Measurements from ENCODE around the gene RNF151. TPM values are rescaled to one million over a fixed set of nuclear protein-coding genes. Genes with fewer than 3 reads are reported as not detected.

Gene RNF151
- not detected for total RNA-seq
- under 1 TPM in 1 of 6 donors, not detected in 5; 0.17 TPM for polyA plus RNA-seq (ENCODE audit: insufficient read length in 6 of 6)
- long read RNA-seq, donor 1 = 0 reads
- long read RNA-seq, donor 2 = 0 reads
- long read RNA-seq, donor 3 = 0 reads
- long read RNA-seq, donor 4 = 0 reads
- long read RNA-seq, donor 5 = 0 reads
- long read RNA-seq, donor 6 = 0 reads
- long read RNA-seq, donor 7 = 0 reads
- long read RNA-seq, donor 8 = 0 reads
- long read RNA-seq, donor 9 = 0 reads
- long read RNA-seq, donor 10 = 0 reads
- long read RNA-seq, donor 11 = 0 reads
- long read RNA-seq, donor 12 = 0 reads

GRCh38 chr16:1966460-1966859, at the start of gene RNF151:
TSS of gene RNF151 (plus strand) at chr16:1966856. CDS start at chr16:1966882, 26 bp downstream.
- Histone ChIP-seq H3K4me1 (peaks cover 27 to 51% of the 10 kb centered on the region in 2 donors), H3K9me3 (no peaks in the 10 kb centered on the region), H3K27ac (peak within 1 kb of the TSS in 1 of 2 donors; percentile 97), H3K36me3 (peaks cover 0 to 24% of the 10 kb centered on the region in 2 donors), H3K27me3 (no peaks in the 10 kb centered on the region), H3K4me3 (peak within 1 kb of the TSS; percentile 90 to 95)
- TF ChIP-seq CTCF (IDR thresholded peaks at IDR 0.05) = no peak
- intact Hi-C loops (cut with DNase I) = no loop called here
- ATAC-seq (no peak), DNase-seq (no peak)

GRCh38 chr16:1917056-1917664, 49.5 kb upstream of the RNF151 start:
- peaks cover 0 to 9% of the 10 kb centered on the region in 2 donors for H3K4me1 ChIP-seq
- no peaks in the 10 kb centered on the region for H3K9me3 ChIP-seq
- no peak for TF ChIP-seq CTCF (IDR thresholded peaks at IDR 0.05)
- DNase-seq (no peak), ATAC-seq (no peak)
- no peak overlapping the region for H3K4me3 ChIP-seq
- H3K36me3 ChIP-seq = no peaks in the 10 kb centered on the region
- intact Hi-C loops (cut with DNase I) = no loop called here
- no peak overlapping the region for H3K27ac ChIP-seq
- H3K27me3 ChIP-seq = peaks cover 55 to 92% of the 10 kb centered on the region in 2 donors

- no peak for TF ChIP-seq CTCF (IDR thresholded peaks at IDR 0.05)
- no peak for DNase-seq
- H3K4me3 ChIP-seq = no peak overlapping the region
- peaks cover 56 to 97% of the 10 kb centered on the region in 2 donors for H3K27me3 ChIP-seq
- no peak overlapping the region for H3K27ac ChIP-seq
- ATAC-seq = no peak
- no peaks in the 10 kb centered on the region for H3K9me3 ChIP-seq
- no peaks in the 10 kb centered on the region for H3K36me3 ChIP-seq
- H3K4me1 ChIP-seq = peaks cover 0 to 9% of the 10 kb centered on the region in 2 donors
- intact Hi-C loops (cut with DNase I) = no loop called here
These were observed 48.8 kb upstream of the RNF151 start for GRCh38 chr16:1917665-1918350.

GRCh38 chr16:1918351-1919326, 48.0 kb upstream of the RNF151 start, which contains the start of gene HS3ST6:
TSS of gene HS3ST6 (minus strand) at chr16:1918415. CDS start at chr16:1918323, 92 bp downstream.
- no peak for TF ChIP-seq CTCF (IDR thresholded peaks at IDR 0.05)
- Histone ChIP-seq H3K36me3 (no peaks in the 10 kb centered on the region), H3K9me3 (no peaks in the 10 kb centered on the region), H3K27ac (no peak within 1 kb of the TSS), H3K4me3 (no peak within 1 kb of the TSS), H3K4me1 (peaks cover 0 to 16% of the 10 kb centered on the region in 2 donors), H3K27me3 (peaks cover 65 to 97% of the 10 kb centered on the region in 2 donors)
- no peak for ATAC-seq
- DNase-seq = no peak
- intact Hi-C loops (cut with DNase I) = no loop called here
